Endothelial cell of umbilical vein (primary cell): ENCODE data around the gene ELOA. TPM values are rescaled to one million over a fixed set of nuclear protein-coding genes. Genes with fewer than 3 reads are reported as not detected.
"Not testable (repeated sequence)": the region's sequence is repeated elsewhere in the genome, so short reads cannot be mapped to it uniquely, and the experiment has no call there.

ENCODE experiments used
- BruUV-seq: library from RNA; stranded (reverse); fragments of 400-500 nt; replicated peaks from 2 replicates; lab custom pipeline; 2021; lab: Mats Ljungman, UMichigan
- CTCF ChIA-PET: fragments of 300-600, 350-600 bp; sonication (Branson Sonifier 250); formaldehyde crosslinking; loops from one replicate; lab custom pipeline; 2021; ENCODE audit warnings: antibody characterized with exemption, inconsistent platforms; lab: Charles Lee
- POLR2A ChIA-PET: fragments of 300-600, 350-600 bp; sonication (Branson Sonifier 250); formaldehyde crosslinking; loops from one replicate; lab custom pipeline; 2021; ENCODE audit warnings: antibody characterized with exemption, inconsistent platforms; lab: Charles Lee
- DNase-seq: peaks from one replicate; pipeline ENCODE4 v3.0.0-alpha.2; 2011; ENCODE audit warnings: low read depth, low spot score
- FAIRE-seq: peaks from 2 replicates; lab custom pipeline; 2011; peaks lifted over from hg19 to GRCh38; lab: Jason Lieb, UNC
- H2AFZ ChIP-seq: 2 replicates; pipeline ENCODE4 v1.6.0; 2012; ENCODE audit warnings: low read depth, low read length, control low read depth, inconsistent platforms
- H3K27ac ChIP-seq: 2 replicates; pipeline ENCODE4 v1.5.1; 2011; ENCODE audit warnings: low read depth, mild to moderate bottlenecking, control low read depth, low read length, moderate library complexity; ENCODE audit not compliant: insufficient read depth
- H3K27me3 ChIP-seq, 2 experiments: 2 replicates each; pipeline versions ENCODE4 v1.6.0 to v1.6.1; 2011; ENCODE audit warnings: low read length in 2 of 2, mixed read lengths in 1 of 2; ENCODE audit not compliant: control insufficient read depth in 2 of 2, insufficient read depth in 2 of 2
- H3K36me3 ChIP-seq, 2 experiments: 2 replicates in 1 of 2; 3 replicates in 1 of 2; pipeline ENCODE4 v1.5.1; 2011; ENCODE audit warnings: low read length in 2 of 2, mild to moderate bottlenecking in 1 of 2, moderate library complexity in 1 of 2; ENCODE audit not compliant: control insufficient read depth in 2 of 2, insufficient read depth in 2 of 2; ENCODE audit errors: extremely low read depth in 1 of 2
- H3K4me1 ChIP-seq: 3 replicates; pipeline ENCODE4 v1.5.1; 2011; ENCODE audit warnings: mild to moderate bottlenecking, low read length; ENCODE audit not compliant: control insufficient read depth, insufficient read depth; ENCODE audit errors: extremely low read depth
- H3K4me2 ChIP-seq: 2 replicates; pipeline ENCODE4 v1.6.1; 2011; ENCODE audit warnings: low read length, control low read depth, mixed read lengths; ENCODE audit not compliant: insufficient read depth
- H3K4me3 ChIP-seq, 3 experiments: fragments of 200-600 bp in 1 of 3; sonication (generic), shearing (Covaris generic) in 1 of 3; replicated peaks in 1 of 3; 2 replicates each; pipeline ENCODE4 v1.5.1; 2011 to 2016; ENCODE audit warnings: control low read depth in 3 of 3, low read length in 3 of 3, mild to moderate bottlenecking in 2 of 3, inconsistent platforms in 1 of 3, low read depth in 1 of 3, moderate library complexity in 1 of 3; ENCODE audit not compliant: insufficient read depth in 1 of 3
- H3K79me2 ChIP-seq: 2 replicates; pipeline ENCODE4 v1.6.0; 2012; ENCODE audit warnings: low read length, inconsistent platforms; ENCODE audit not compliant: control insufficient read depth, insufficient read depth
- H3K9ac ChIP-seq: replicated peaks from 2 replicates; pipeline ENCODE3; 2011; ENCODE audit warnings: low read length, control low read depth; ENCODE audit not compliant: insufficient read depth; ENCODE audit errors: extremely low read depth
- H3K9me1 ChIP-seq: replicated peaks from 3 replicates; pipeline ENCODE4 v1.6.0; 2011; ENCODE audit warnings: mild to moderate bottlenecking, low read length; ENCODE audit not compliant: control insufficient read depth, insufficient read depth; ENCODE audit errors: extremely low read depth
- H3K9me3 ChIP-seq: replicated peaks from 2 replicates; pipeline ENCODE4 v1.5.1; 2012; ENCODE audit warnings: low read length, inconsistent platforms; ENCODE audit not compliant: control insufficient read depth, insufficient read depth
- H4K20me1 ChIP-seq: replicated peaks from 2 replicates; pipeline ENCODE3; 2011; ENCODE audit warnings: mild to moderate bottlenecking, low read length; ENCODE audit not compliant: control insufficient read depth, insufficient read depth; ENCODE audit errors: extremely low read depth
- CTCF ChIP-seq, 2 donors: IDR thresholded peaks; 1 replicate in 1 of 2; 2 replicates in 1 of 2; pipeline ENCODE4 v1.5.1; 2011; ENCODE audit warnings: low read length in 2 of 2, mild to moderate bottlenecking in 2 of 2, moderate library complexity in 2 of 2, control low read depth in 1 of 2, inconsistent platforms in 1 of 2, low read depth in 1 of 2; ENCODE audit not compliant: insufficient read depth in 1 of 2; ENCODE audit errors: extremely low read depth in 1 of 2
- EZH2 ChIP-seq: IDR thresholded peaks from 2 replicates; pipeline ENCODE4 v1.6.1; 2012; ENCODE audit warnings: borderline replicate concordance, low read depth, mild to moderate bottlenecking, moderate library complexity, low read length, inconsistent platforms; ENCODE audit not compliant: severe bottlenecking
- FOS ChIP-seq: IDR thresholded peaks from 2 replicates; pipeline ENCODE4 v1.6.1; 2011; ENCODE audit warnings: mild to moderate bottlenecking, low read length, moderate library complexity, borderline replicate concordance; ENCODE audit not compliant: insufficient read depth
- GATA2 ChIP-seq: IDR thresholded peaks from 2 replicates; pipeline ENCODE4 v1.7.0; 2011; ENCODE audit warnings: low read depth, mild to moderate bottlenecking, moderate library complexity, mixed read lengths, low read length; ENCODE audit not compliant: insufficient read length, insufficient read depth
- JUN ChIP-seq: IDR thresholded peaks from 2 replicates; pipeline ENCODE4 v1.6.1; 2011; ENCODE audit warnings: borderline replicate concordance, low read depth; ENCODE audit not compliant: insufficient read length, insufficient read depth
- MAX ChIP-seq: IDR thresholded peaks from 2 replicates; pipeline ENCODE4 v1.6.1; 2011; ENCODE audit not compliant: insufficient read depth, insufficient read length
- MYC ChIP-seq: IDR thresholded peaks from one replicate; pipeline ENCODE4 v1.6.1; 2011; ENCODE audit warnings: mild to moderate bottlenecking, low read depth, low read length
- POLR2A ChIP-seq: IDR thresholded peaks from 2 replicates; pipeline ENCODE4 v1.6.1; 2012; ENCODE audit warnings: low read depth, mild to moderate bottlenecking, control low read depth, low read length
- POLR2AphosphoS5 ChIP-seq: IDR thresholded peaks from 2 replicates; pipeline ENCODE4 v1.6.1; 2012; ENCODE audit warnings: low read depth, mild to moderate bottlenecking, control low read depth, low read length, moderate library complexity; ENCODE audit not compliant: insufficient read depth
- dilution Hi-C: fragments of 300-500 bp; cut with MboI; formaldehyde crosslinking; loops from one replicate; pipeline ENCODE4 v1.15.0; 2019; ENCODE audit warnings: low sequenced_read_pairs; ENCODE audit not compliant: extremely low pct_ligation_motif_present
- intact Hi-C: fragments of 100-400 bp; cut with micrococcal nuclease; formaldehyde crosslinking; loops from one replicate; pipeline ENCODE4 v1.10.0; 2022
- polyA plus RNA-seq, 4 experiments: library from polyadenylated mRNA; depleted of rRNA in 3 of 4; stranded (reverse) in 3 of 4; unstranded in 1 of 4; fragments of >200 nt; gene quantifications; 2 replicates each; pipeline versions ENCODE4 v1.2.1 to v1.2.3, GENCODE V29; 2011 to 2012; ENCODE audit warnings: missing spikeins in 1 of 4
- total RNA-seq: library from RNA; stranded (reverse); gene quantifications from 2 replicates; pipeline ENCODE4 v1.2.3, GENCODE V29; 2021

ELOA gene
- total and polyA plus RNA-seq, 2 donors (not counting 3 experiments of a cell fraction or from before 2014, with no cell fraction given), result 11.9 to 42.6 TPM

GRCh38 chr1:23779826-23780371 is 36.6 kb downstream of the ELOA start:
- Histone ChIP-seq H3K4me3 (peak overlapping the region in 1 of 3 experiments; percentile 68), H3K79me2 (peaks cover 38% of the 10 kb centered on the region), H3K27me3 (no peaks in the 10 kb centered on the region), H3K4me2 (peak overlapping the region; percentile 93), H3K36me3 (peaks cover 0 to 3% of the 10 kb centered on the region in 2 experiments), H3K27ac (peak overlapping the region; percentile 45), H3K9me3 (no peaks in the 10 kb centered on the region), H4K20me1 (no peaks in the 10 kb centered on the region), H2AFZ (no peak overlapping the region), H3K9ac (no peak overlapping the region), H3K4me1 (peaks cover 24% of the 10 kb centered on the region), H3K9me1 (no peaks in the 10 kb centered on the region)
- peak; percentile 24 for DNase-seq
- dilution Hi-C loops (no loop called here), intact Hi-C loops (no loop called here)
- CTCF ChIA-PET, result interaction anchor here (1.0 to 2.6 kb wide), 6 partner anchors 9 to 137 kb away, joined by 4 to 14 read pairs (median 6); no protein-coding TSS in a partner anchor
- POLR2A ChIA-PET, result interaction anchor here (0.5 to 3.0 kb wide), 5 partner anchors 10 to 157 kb away, joined by 3 to 16 read pairs (median 4); partner anchors contain the start of gene RPL11
- peak; percentile 72 for TF ChIP-seq FOS
- TF ChIP-seq MAX, result no peak
- TF ChIP-seq CTCF (IDR thresholded peaks at IDR 0.05; ENCODE audit: extremely low read depth in 1 of 2, insufficient read depth in 1 of 2, low read depth in 1 of 2, low read length in 2 of 2), result no peak
- TF ChIP-seq POLR2AphosphoS5, result no peak
- TF ChIP-seq EZH2, result no peak
- peak; percentile 60 for TF ChIP-seq JUN
- no peak for TF ChIP-seq MYC
- TF ChIP-seq GATA2, result no peak
- TF ChIP-seq POLR2A, result no peak
- no TSS peak for BruUV-seq
- peak; percentile 60 for FAIRE-seq

GRCh38 chr1:23783141-23783540 is 39.9 kb downstream of the ELOA start:
- dilution Hi-C loops, H3K27ac ChIP-seq, H4K20me1 ChIP-seq, DNase-seq, H2AFZ ChIP-seq, intact Hi-C loops, H3K9me3 ChIP-seq, POLR2A ChIA-PET, H3K27me3 ChIP-seq, H3K9ac ChIP-seq, BruUV-seq, H3K9me1 ChIP-seq, H3K4me3 ChIP-seq, FAIRE-seq, H3K4me2 ChIP-seq: not testable (repeated sequence)
- CTCF ChIA-PET, result interaction anchor here (2.3 kb wide), 1 partner anchor 11 kb away, joined by 9 read pairs; no protein-coding TSS in a partner anchor
- peaks cover 12% of the 10 kb centered on the region in 2 experiments for H3K36me3 ChIP-seq
- H3K79me2 ChIP-seq, result peaks cover 39% of the 10 kb centered on the region
- H3K4me1 ChIP-seq, result peaks cover 17% of the 10 kb centered on the region
